NCI-H128 (cell line): ENCODE results near the gene OR2AK2.
"Not testable (repeated sequence)": the region's sequence is repeated elsewhere in the genome, so short reads cannot be mapped to it uniquely, and the experiment has no call there.

Source experiments
- DNase-seq: peaks from one replicate; lab custom pipeline; 2025; ENCODE audit not compliant: unreplicated experiment; lab: John Stamatoyannopoulos, UW

OR2AK2 gene, protein sequence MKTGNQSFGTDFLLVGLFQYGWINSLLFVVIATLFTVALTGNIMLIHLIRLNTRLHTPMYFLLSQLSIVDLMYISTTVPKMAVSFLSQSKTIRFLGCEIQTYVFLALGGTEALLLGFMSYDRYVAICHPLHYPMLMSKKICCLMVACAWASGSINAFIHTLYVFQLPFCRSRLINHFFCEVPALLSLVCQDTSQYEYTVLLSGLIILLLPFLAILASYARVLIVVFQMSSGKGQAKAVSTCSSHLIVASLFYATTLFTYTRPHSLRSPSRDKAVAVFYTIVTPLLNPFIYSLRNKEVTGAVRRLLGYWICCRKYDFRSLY

DNA sequence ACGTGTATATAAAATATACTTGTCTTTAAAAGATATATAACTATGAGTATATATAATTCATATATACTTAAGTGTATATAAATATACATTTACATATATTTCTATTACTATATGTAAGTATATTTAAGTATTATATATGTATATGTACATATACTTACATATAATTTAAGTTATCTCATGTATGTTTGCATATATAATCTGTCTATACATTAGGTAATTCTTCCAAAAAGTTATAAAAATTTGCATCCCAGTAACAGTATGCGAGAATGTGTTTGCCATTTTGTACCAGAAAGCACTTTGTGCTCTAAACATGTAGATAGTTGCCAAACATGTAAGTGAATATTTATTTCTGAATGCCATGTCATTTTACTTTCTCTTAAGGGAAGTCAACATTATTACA, at the start of gene OR2AK2:
Gene OR2AK2, plus strand, starts transcription at position 301 of the 400 bp plus-strand sequence. CDS start 144 bp downstream, outside the sequence.
- DNase-seq: no peak

DNA sequence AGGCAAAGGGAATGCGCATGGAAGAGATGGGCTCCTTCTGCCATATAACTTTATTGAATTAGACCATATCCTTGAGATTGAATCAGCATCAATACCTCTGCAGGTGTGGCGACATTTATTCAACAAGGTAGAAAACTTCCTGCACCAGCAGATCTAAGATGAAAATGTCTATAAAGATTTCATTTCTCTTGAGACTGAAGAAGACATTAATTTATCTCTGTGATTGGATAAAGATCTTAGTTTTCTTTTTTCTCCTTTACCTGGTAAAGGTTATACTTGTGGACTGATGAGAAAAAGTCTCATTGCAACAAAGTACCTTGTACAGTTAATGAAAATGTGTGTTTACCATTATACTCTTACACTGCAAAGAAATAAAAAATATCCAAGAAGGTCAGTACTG, 45.1 kb upstream of the OR2AK2 start, which contains the start of gene OR2T8:
Gene OR2T8, plus strand, starts transcription at position 301 of the 400 bp plus-strand sequence. CDS start 766 bp downstream, outside the sequence.
- no peak for DNase-seq

DNA sequence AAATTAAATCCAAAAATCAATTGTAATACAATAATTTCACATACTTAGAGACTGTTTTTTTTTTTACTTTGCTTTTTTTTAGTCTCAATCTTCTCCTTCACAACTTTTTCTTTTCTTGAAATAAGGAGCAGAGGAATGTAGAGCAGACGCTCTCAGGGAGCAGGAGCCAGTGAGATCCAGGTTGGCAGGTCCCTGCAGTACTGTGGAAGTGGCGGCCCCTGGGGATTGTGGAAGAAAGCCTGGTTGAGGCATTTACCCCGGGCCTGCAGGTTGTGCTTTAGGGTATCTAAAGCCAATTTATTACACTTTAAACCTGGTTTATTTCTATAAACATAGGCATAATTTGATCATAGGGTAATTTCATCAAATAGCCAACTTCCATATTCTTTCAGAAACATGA, 41.1 kb upstream of the OR2AK2 start:
- DNase-seq: no peak

DNA sequence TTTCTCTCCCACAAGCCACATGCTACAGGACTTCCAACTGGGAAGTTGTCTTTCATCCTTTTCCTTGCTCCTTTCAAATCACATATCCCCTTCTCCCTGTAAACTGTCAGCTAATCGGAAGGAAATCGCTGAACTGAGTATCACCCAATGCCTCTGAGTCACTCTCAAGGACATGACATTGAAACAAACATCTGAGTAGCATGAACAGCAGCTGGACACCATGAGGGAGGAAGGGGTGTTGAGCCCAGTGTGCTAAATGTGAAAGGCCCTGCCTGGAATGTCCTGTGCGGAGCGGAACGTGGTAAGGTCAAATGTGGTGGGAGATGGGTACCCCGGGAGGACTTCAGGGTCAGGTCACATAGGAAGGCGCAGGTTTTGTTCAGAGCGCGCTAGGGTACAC, 40.2 kb upstream of the OR2AK2 start, which contains the start of gene OR2AJ1:
Gene OR2AJ1, plus strand, starts transcription at position 22 of the 400 bp plus-strand sequence. CDS start 8,880 bp downstream, outside the sequence.
- no peak for DNase-seq

DNA sequence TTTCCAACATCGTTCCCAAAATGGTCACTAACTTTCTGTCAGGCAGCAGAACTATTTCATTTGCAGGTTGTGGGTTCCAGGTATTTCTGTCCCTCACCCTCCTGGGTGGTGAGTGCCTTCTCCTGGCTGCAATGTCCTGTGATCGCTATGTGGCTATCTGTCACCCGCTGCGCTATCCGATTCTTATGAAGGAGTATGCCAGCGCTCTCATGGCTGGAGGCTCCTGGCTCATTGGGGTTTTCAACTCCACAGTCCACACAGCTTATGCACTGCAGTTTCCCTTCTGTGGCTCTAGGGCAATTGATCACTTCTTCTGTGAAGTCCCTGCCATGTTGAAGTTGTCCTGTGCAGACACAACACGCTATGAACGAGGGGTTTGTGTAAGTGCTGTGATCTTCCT, 31.0 kb upstream of the OR2AK2 start:
- DNase-seq: no peak

DNA sequence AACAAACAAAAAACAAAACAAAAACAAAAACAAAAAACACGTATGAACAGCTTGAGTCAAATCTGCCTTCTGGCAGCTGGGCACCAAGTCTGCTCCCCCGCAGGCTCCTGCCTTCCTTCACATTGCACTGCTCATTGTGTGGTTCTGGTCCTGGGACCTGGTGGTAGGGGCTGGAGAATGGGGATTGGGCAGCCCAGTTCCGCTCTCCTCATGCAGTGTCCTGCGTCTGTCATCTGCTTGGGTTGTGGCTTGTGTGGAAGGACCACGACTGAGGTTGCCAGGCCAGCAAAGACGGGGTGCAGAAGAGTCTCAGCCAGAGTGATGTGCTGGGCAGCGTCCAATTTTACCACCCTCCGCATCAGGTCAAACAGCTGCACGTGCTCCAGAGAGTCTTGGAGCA, 29.3 kb upstream of the OR2AK2 start:
- no peak for DNase-seq

DNA sequence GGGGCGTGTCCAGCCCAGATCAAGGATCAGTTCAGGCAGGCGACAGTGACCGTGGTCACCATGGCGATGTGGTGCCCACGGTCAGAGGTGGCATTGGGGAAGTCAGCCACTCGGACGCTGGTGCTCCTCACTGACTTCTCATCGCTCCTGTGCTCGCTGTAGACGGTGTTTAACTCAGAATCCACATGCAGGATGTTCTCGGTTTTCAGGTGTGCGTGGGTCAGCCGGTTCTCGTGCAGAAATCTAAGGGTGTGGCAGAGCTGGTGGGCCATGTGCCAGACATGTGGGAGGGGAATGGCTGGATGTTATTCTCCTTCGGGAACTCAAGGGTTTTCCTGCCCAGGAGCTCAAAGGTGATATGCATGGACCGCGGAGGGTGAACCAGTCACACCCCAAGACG, 28.6 kb upstream of the OR2AK2 start:
- no peak for DNase-seq

DNA sequence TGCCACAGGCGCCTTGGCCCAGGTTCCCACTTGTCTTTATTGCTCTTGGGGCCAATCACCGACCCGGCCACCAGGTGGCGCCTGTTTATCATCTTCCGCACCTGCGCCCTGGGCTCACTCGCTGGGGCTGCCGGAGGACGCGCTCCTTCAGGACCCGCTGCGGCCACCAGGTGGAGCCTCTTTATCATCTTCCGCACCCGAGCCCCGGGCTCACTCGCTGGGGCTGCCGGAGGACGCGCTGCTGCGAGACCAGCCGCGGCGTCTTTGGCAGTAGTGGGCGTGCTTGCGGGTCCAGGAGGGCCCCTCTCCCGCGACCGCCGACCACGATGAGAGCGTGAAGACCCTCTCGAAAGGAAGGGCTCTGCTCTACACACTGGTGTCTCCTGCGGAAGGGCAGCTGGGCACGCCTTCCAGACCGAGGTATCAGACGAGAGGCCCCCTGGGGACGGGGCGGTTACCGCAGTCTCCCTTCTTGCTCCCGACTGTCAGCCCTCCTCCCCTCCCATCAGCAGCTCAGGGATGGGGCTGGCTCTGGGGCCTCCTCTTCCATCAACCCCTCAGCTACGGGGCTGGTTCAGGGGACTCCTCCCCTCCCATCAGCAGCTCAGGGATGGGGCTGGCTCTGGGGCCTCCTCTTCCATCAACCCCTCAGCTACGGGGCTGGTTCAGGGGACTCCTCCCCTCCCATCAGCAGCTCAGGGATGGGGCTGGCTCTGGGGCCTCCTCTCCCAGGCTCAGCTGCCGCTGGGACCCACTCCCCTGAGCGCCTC, 27.9 kb upstream of the OR2AK2 start:
- DNase-seq: not testable (repeated sequence)

DNA sequence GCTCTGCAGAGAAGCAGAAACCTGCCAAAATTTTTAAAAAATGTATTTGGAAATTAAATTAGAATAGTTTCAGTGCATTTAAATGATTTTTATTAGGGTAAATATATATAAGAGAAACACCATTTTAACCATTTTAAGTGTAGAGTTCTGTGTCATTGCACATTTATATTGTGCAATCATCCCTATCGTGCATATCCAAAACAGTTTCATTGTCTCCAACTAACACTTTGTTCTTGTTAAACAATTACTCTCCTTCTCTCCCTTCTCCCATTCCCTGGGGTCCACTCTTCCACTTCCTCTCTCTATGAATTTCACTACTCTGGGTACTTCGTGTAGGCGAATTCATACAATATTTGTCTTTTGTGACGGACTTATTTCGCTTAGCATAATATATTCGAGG, 22.4 kb upstream of the OR2AK2 start:
- no peak for DNase-seq

DNA sequence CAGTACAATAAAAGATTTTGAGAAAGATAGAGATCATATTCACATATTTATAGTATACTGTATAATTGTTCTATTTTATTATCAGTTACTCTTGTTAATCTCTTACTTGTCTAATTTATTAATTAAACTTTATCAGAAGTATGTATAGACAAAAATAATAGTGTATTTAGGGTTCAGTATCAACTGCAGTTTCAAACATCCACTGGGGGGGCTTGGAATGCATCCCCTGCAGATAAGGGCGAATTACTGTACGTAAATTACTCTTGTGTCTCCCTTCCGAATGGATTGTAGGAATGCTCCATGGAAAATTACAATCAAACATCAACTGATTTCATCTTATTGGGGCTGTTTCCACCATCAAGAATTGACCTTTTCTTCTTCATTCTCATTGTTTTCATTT, 16.5 kb upstream of the OR2AK2 start, which contains the start of gene OR2L8:
Gene OR2L8, plus strand, starts transcription at position 301 of the 400 bp plus-strand sequence. Its CDS starts 0 bp downstream, at position 301.
- DNase-seq: no peak

DNA sequence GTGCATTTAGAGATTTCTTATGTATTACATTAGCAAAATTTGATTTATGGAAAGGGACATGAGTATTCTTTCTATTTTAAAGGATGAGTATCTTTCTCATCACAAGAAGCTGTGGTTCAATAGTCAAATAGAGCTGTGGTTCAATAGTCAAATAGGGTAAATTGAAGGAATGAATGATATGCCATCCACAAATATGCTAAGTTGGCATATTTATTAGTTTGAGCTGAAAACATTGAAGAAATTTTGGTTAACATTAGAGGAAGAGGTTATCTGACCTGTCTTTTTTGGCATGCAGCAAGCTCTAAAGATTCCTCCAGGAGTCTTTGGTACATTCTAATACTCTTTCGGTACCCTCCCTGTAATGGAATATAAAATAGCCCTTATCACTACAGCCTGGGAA, 11.6 kb upstream of the OR2AK2 start:
- no peak for DNase-seq

DNA sequence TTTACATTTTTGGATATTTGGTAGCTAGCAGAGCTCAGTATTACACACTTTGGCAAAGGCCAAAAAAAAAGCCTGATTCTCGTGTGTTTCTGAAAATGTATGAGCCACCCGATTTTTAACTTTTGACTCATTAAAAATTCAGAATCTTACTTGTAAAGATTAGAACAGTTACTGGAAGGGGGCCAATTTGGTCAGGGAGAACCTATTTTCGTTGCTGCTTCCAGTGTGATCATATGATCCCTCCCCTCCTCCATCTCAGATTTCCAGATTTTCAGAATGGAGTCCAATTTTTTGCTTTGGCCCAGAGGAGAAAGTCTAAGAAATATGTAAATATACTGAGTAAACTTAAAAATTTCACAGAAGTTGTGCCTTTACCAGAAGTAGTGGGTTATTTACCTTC, 3.2 kb upstream of the OR2AK2 start:
- no peak for DNase-seq

DNA sequence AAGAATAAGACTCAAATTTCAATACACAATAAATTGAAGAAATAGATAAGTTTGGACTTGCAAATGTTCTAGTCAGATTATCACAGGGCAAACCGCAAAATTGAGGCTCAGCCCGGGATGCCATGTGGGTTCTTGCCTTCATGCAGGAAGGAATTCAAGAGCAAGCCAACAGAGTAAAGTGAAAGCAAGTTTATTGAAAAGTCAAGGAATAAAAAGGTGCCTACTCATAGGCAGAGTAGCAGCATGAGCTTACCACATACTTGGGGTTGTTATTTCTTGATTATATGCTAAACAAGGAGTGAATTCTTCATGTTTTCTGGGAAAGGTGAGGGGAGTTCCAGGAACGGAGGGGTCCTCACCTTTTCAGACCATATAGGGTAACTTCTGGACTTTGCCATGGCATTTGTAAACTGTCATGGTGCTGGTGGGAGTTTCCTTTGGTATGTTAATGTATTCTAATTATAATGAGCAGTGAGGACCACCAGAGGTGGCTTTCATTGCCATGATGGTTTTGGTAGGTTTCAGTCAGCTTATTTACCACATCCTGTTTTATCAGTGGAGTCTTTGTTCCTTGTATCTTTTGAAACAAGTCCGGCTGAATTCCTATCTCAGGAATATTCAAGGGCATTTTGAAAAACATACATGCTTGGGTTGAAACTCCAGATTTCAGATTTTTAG, 2.0 kb upstream of the OR2AK2 start:
- no peak for DNase-seq

DNA sequence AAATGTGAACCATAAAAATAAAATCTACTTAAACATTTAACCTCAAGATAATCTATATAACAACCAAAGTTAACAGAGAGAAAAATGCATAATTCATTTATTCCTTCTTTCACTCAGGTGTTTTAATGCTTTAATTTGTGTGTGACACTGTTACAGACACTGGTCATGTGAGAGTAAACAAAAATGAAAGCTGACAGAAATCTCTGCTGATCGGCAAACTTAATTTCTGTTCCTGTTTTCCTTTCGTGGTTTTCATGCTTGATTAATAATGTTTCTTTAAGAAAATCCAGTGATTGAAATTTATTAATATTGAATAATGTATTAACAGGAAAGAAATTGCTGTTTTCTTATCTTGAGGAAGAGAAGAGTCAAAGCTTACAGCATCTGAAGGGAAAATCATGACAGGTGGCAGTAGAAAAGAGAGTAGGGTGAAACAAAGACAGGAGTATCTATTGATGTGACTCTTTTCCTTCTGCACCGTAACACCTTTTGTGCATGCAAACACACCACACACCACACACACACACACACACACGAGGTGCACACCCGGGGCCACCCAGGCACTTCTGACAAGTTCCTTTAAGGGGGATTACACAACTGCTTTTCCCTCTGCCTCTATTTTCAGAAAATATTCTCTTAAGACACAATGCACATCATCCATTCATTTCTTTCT, 1.6 kb downstream of the OR2AK2 start:
- no peak for DNase-seq

DNA sequence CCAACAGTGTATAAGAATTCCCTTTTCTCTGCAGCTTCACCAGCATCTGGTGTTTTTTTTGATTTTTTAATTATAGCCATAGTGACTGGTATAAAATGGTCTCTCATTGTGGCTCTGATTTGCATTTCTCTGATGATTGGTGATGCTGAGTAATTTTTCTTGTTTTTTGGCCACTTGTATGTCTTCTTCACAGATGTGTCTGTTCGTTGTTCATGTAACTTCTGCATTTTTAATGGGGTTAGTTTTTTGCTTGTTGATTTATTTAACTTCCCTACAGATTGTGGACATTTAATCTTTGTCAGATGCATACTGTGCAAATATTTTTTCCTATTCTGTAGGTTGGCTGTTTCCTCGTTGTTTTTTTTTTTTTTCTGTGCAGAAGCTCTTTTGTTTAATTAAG, 28.0 kb downstream of the OR2AK2 start:
- no peak for DNase-seq

DNA sequence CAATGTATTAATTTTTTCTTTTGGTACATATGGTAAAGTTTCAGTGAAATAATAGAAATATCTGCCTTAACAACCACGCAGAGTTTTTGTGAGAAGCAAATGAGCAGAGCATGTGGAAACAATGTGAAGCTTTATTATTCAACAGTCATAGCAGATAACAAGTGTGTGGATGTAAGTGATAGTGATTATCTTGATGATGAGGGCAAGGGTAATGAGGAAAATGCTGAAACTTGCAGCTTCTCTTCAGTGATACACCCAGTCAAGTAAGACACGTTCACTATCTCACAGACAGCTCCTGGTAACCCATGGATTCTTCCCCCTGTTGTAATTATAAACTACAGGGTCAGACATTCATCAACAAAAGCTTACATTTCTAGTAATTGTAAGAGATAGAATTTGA, 33.8 kb downstream of the OR2AK2 start:
- no peak for DNase-seq

DNA sequence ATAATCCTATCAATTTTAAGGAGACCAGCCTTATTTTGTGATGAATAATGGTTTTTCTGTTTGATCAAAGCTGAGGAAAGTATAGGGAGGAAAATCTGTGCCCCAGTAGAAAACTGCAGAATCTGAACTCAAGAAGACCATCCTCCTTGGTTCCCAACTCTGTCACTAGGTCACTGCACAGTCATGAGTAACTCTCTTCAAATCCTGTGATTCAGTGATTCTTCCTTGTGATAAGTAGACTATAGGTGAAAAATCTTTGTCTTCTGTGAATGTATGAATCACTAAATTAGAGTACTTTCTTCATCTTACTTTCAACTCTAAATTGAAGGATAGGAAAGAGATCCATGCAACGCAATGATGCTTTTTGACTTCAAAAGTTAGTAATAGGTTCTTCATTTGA, 35.1 kb downstream of the OR2AK2 start:
- no peak for DNase-seq

DNA sequence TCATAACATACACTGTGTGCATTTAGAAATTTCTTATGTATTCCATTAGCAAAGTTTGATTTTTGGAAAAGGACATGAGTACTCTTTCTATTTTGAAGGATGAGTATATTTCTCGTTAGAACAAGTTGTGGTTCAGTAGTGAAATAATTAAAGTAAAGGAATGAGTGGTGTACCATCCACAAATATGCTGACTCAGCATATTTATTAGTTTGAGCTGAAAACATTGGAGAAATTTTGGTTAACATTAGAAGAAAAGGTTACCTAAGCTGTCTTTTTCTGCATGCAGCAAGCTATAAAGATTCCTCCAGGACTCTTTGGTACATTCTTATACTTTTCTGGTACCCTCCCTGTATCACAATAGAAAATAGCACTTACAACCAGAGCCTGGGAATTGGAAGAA, 42.7 kb downstream of the OR2AK2 start:
- DNase-seq: no peak

DNA sequence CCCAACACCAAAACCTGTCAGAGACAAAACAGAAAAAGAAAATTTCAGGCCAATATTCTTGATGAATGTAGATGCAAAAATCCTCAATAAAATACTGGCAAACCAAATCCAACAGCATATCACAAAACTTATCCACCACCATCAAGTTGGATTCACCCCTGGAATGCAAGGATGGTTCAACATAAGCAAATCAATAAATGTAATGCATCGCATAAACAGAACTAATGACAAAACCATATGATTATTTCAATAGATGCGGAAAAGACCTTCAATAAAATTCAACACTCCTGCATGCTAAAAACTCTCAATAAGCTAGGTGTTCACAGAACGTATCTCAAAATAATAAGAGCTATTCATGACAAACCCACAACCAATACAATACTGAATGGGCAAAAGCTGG, 44.6 kb downstream of the OR2AK2 start:
- no peak for DNase-seq

DNA sequence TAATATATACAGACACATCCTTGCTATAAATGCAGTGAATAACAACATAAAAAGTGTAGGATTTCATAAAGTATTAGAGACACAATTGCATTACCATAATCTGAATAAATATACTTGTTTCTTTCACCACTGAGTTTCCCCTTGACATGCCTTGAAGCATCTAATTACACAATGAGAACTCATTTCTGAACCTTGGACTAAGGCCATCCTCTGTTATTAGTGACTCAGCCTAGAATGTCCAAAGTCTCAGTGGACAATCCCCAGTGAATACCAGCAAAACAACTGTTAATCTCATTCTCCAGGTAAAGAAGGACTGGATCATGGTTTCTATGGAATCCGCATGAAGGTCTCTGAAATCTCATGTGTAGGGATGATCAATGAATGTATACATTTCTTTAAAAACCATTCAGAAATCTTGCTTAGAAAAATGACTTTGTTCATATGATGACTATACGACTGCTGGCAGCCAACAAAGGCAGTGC, 48.2 kb downstream of the OR2AK2 start, which contains the start of gene OR2L5:
Gene OR2L5, plus strand, starts transcription at position 432 of the 482 bp plus-strand sequence. CDS start 8,288 bp downstream, outside the sequence.
- DNase-seq: no peak

DNA sequence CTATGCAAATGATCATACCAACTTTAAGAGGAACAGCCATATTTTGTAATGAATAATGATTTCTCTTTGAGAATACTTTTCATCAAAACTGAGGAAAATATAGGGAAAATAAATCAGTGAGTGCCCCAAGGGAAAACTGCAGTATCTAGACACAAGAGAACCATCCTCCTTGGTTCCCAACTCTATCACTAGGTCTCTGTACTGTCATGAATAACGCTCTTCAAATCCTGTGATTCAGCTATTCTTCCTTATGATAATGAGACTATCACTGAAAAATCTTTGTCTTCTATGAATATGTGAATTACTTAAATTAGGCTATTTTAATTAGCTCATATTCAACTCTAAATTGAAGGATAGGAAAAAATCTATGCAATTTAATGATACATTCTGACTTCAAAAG, 50.8 kb downstream of the OR2AK2 start:
- DNase-seq: no peak
